Cardiac fibroblast (primary cell): ENCODE measurements around the gene HIVEP2.

Experiments
- DNase-seq, 2 donors: peaks; one replicate each; pipeline versions ENCODE4 v3.0.0 to v3.0.0-alpha.2; 2010; ENCODE audit warnings: low read depth in 2 of 2
- H3K4me3 ChIP-seq, 2 donors: replicated peaks in 1 of 2; 1 replicate in 1 of 2; 2 replicates in 1 of 2; pipeline ENCODE4 v1.5.1; 2011; ENCODE audit warnings: low read depth in 2 of 2, low read length in 2 of 2, mild to moderate bottlenecking in 2 of 2, moderate library complexity in 1 of 2
- CTCF ChIP-seq: IDR thresholded peaks from one replicate; pipeline ENCODE4 v1.5.1; 2011; ENCODE audit warnings: low read depth, mild to moderate bottlenecking, low read length, inconsistent platforms

HIVEP2 gene

GRCh38 chr6:142846459-142846831 lies 98.5 kb downstream of the HIVEP2 start:
- DNase-seq, result peak; percentile 69 to 87
- TF ChIP-seq CTCF, result no peak
- peak overlapping the region in 1 of 2 donors; percentile 13 for H3K4me3 ChIP-seq

- peak overlapping the region; percentile 6 to 24 for H3K4me3 ChIP-seq
- DNase-seq, result peak; percentile 92 to 94
- no peak for TF ChIP-seq CTCF
Observed at GRCh38 chr6:142845624-142846458, 99.1 kb downstream of the HIVEP2 start.

GRCh38 chr6:142845143-142845571 lies 99.8 kb downstream of the HIVEP2 start:
- no peak overlapping the region for H3K4me3 ChIP-seq
- peak in 1 of 2 donors; percentile 36 for DNase-seq
- no peak for TF ChIP-seq CTCF

GRCh38 chr6:142844065-142844755 lies 100.8 kb downstream of the HIVEP2 start:
- no peak for TF ChIP-seq CTCF
- no peak overlapping the region for H3K4me3 ChIP-seq
- DNase-seq, result peak in 1 of 2 donors; percentile 71

- DNase-seq, result no peak
- no peak for TF ChIP-seq CTCF
- no peak overlapping the region for H3K4me3 ChIP-seq
Observed at GRCh38 chr6:142843361-142843760, 101.6 kb downstream of the HIVEP2 start.

- peak; percentile 46 to 78 for DNase-seq
- H3K4me3 ChIP-seq, result peak overlapping the region in 1 of 2 donors; percentile 15
- no peak for TF ChIP-seq CTCF
Observed at GRCh38 chr6:142842418-142843261, 102.3 kb downstream of the HIVEP2 start.
